ENCODE results near the gene DSCAML1. TPM values are rescaled to one million over a fixed set of nuclear protein-coding genes. Genes with fewer than 3 reads are reported as not detected.

Gene DSCAML1
- total and polyA plus RNA-seq, 10 of the 15 experiments (the other 5 are each of a cell fraction or from before 2014, with no cell fraction given): 0.03 to 0.18 (median 0.06) TPM; not detected in 1

GRCh38 chr11:117443266-117444186 is 353.5 kb downstream of the DSCAML1 start (continued):
- TF ChIP-seq BCLAF1 (IDR thresholded peaks at IDR 0.05): no peak
- no peak for TF ChIP-seq USF2 (IDR thresholded peaks at IDR 0.05; ENCODE audit: borderline replicate concordance, low read depth, low read length)
- TF ChIP-seq ZNF622 (IDR thresholded peaks at IDR 0.05): no peak
- no peak for TF ChIP-seq SKIL (IDR thresholded peaks at IDR 0.05; ENCODE audit: low read depth, poor library complexity, severe bottlenecking)
- TF ChIP-seq SMC3 (IDR thresholded peaks at IDR 0.05; ENCODE audit: borderline replicate concordance, low read length): peak; percentile 71; the same call in 1 of the 2 replicates
- TF ChIP-seq BACH1 (IDR thresholded peaks at IDR 0.05; ENCODE audit: borderline replicate concordance): no peak
- peak; percentile 24; the same call in 1 of the 2 replicates for TF ChIP-seq SPI1 (IDR thresholded peaks at IDR 0.05; ENCODE audit: borderline replicate concordance, insufficient read depth, low read depth, low read length)
- TF ChIP-seq RAD51 (IDR thresholded peaks at IDR 0.05): no peak
- TF ChIP-seq BMI1 (IDR thresholded peaks at IDR 0.05; ENCODE audit: borderline replicate concordance): no peak

Measured in GM12878 (cell line).